HG03045 (cell line): ENCODE results near the gene PJVK.
A peak's percentile ranks its signal among the peaks of the same experiment; 100 is the strongest.

Experiments
- ATAC-seq: cut with Tn5 transposase; IDR thresholded peaks from one replicate; pipeline ENCODE4 v1.9.1; 2021; ENCODE audit warnings: mild to moderate bottlenecking, moderate library complexity; ENCODE audit not compliant: unreplicated experiment

Gene PJVK

GRCh38 chr2:178479758-178480226 lies 28.6 kb downstream of the PJVK start:
- no peak for ATAC-seq

GRCh38 chr2:178480227-178481181 lies 29.3 kb downstream of the PJVK start, which contains the start of gene PLEKHA3:
TSS of gene PLEKHA3 (plus strand) at chr2:178480457. CDS start at chr2:178480870, 413 bp downstream.
- peak; percentile 79 for ATAC-seq

- ATAC-seq, result no peak
These were observed 31.3 kb downstream of the PJVK start for GRCh38 chr2:178482437-178482836.

GRCh38 chr2:178484245-178485041 lies 33.3 kb downstream of the PJVK start:
- no peak for ATAC-seq

GRCh38 chr2:178485356-178485755 lies 34.2 kb downstream of the PJVK start:
- no peak for ATAC-seq

GRCh38 chr2:178491612-178492011 lies 40.4 kb downstream of the PJVK start:
- no peak for ATAC-seq

GRCh38 chr2:178496049-178496448 lies 44.9 kb downstream of the PJVK start:
- no peak for ATAC-seq

- ATAC-seq, result peak; percentile 50
These were observed 47.0 kb downstream of the PJVK start for GRCh38 chr2:178498137-178498536.

- no peak for ATAC-seq
These were observed 48.5 kb downstream of the PJVK start for GRCh38 chr2:178499640-178500039.

GRCh38 chr2:178502751-178503150 lies 51.6 kb downstream of the PJVK start:
- ATAC-seq, result no peak

- no peak for ATAC-seq
These were observed 54.9 kb downstream of the PJVK start for GRCh38 chr2:178506101-178506500.

- no peak for ATAC-seq
These were observed 55.3 kb downstream of the PJVK start for GRCh38 chr2:178506524-178506923.

GRCh38 chr2:178506949-178507348 lies 55.8 kb downstream of the PJVK start:
- ATAC-seq, result no peak

GRCh38 chr2:178508646-178509045 lies 57.5 kb downstream of the PJVK start:
- no peak for ATAC-seq

- ATAC-seq, result no peak
These were observed 59.2 kb downstream of the PJVK start for GRCh38 chr2:178510384-178510783.
